Sigmoid colon (tissue), 4 donors: Measurements from ENCODE around the gene HNRNPDL.
"Not testable (repeated sequence)": the region's sequence is repeated elsewhere in the genome, so short reads cannot be mapped to it uniquely, and the experiment has no call there.

Experiments used
- EP300 ChIP-seq, 4 donors: sonication (generic); formaldehyde crosslinking; IDR thresholded peaks; one replicate each; pipeline ENCODE4 v1.6.1; 2017; ENCODE audit warnings: antibody characterized with exemption in 4 of 4
- POLR2A ChIP-seq, 2 donors: fragments of 450-650 bp; IDR thresholded peaks; one replicate each; pipeline ENCODE4 v1.6.1; 2016; ENCODE audit warnings: antibody characterized with exemption in 2 of 2, mild to moderate bottlenecking in 2 of 2, moderate library complexity in 2 of 2
- TF ChIP-seq, protein P1 (sequence below), 4 experiments: fragments of 450-650 bp in 3 of 4; fragments of 200-600 bp in 1 of 4; IDR thresholded peaks; one replicate each; pipeline ENCODE4 v1.5.1; 2016 to 2019; ENCODE audit warnings: antibody characterized with exemption in 4 of 4, mild to moderate bottlenecking in 3 of 4, moderate library complexity in 2 of 4

- TF ChIP-seq, protein P1, sequence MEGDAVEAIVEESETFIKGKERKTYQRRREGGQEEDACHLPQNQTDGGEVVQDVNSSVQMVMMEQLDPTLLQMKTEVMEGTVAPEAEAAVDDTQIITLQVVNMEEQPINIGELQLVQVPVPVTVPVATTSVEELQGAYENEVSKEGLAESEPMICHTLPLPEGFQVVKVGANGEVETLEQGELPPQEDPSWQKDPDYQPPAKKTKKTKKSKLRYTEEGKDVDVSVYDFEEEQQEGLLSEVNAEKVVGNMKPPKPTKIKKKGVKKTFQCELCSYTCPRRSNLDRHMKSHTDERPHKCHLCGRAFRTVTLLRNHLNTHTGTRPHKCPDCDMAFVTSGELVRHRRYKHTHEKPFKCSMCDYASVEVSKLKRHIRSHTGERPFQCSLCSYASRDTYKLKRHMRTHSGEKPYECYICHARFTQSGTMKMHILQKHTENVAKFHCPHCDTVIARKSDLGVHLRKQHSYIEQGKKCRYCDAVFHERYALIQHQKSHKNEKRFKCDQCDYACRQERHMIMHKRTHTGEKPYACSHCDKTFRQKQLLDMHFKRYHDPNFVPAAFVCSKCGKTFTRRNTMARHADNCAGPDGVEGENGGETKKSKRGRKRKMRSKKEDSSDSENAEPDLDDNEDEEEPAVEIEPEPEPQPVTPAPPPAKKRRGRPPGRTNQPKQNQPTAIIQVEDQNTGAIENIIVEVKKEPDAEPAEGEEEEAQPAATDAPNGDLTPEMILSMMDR (IDR thresholded peaks at IDR 0.05): not testable (repeated sequence)
- TF ChIP-seq EP300, POLR2A (IDR thresholded peaks at IDR 0.05): not testable (repeated sequence)
Measured at GRCh38 chr4:82475931-82476330, 45.7 kb upstream of the HNRNPDL start.
